ENCODE results near the gene RCSD1.

RCSD1 gene

GRCh38 chr1:167631386-167631935 is 1.4 kb downstream of the RCSD1 start:
- H3K36me3 ChIP-seq (ENCODE audit: low read length): no peaks in the 10 kb centered on the region
- no peaks in the 10 kb centered on the region for H4K20me1 ChIP-seq (ENCODE audit: low read depth, low read length)
- H3K9me2 ChIP-seq (replicated peaks; ENCODE audit: insufficient read depth, low read length): no peaks in the 10 kb centered on the region
- H3K4me3 ChIP-seq (ENCODE audit: insufficient read depth, low read length, poor library complexity, severe bottlenecking): peak overlapping the region; percentile 72
- peaks cover 65% of the 10 kb centered on the region for H3K79me2 ChIP-seq (ENCODE audit: insufficient read depth, low read length)
- no peaks in the 10 kb centered on the region for H3K9me3 ChIP-seq (ENCODE audit: insufficient read depth, low read length)
- peak overlapping the region; percentile 85 for H3K4me2 ChIP-seq (ENCODE audit: low read depth, low read length, poor library complexity, severe bottlenecking)
- peaks cover 25% of the 10 kb centered on the region for H3F3A ChIP-seq (ENCODE audit: insufficient read depth)
- H3K27ac ChIP-seq (ENCODE audit: low read depth, low read length): peak overlapping the region; percentile 97
- H3K27me3 ChIP-seq (ENCODE audit: low read length): no peaks in the 10 kb centered on the region
- H2AFZ ChIP-seq (ENCODE audit: low read depth, low read length, severe bottlenecking): no peak overlapping the region
- H3K9ac ChIP-seq (ENCODE audit: low read length): peak overlapping the region; percentile 94
- TF ChIP-seq CTCF (IDR thresholded peaks at IDR 0.05; ENCODE audit: insufficient read depth, low read length, poor library complexity, severe bottlenecking) (no peak), EZH2phosphoT487 (conservative IDR thresholded peaks at IDR 0.05; ENCODE audit: low read length) (no peak)

GRCh38 chr1:167631936-167632614 is 2.0 kb downstream of the RCSD1 start:
- Histone ChIP-seq H3K79me2 (ENCODE audit: insufficient read depth, low read length) (peaks cover 69% of the 10 kb centered on the region), H3K4me3 (ENCODE audit: insufficient read depth, low read length, poor library complexity, severe bottlenecking) (peak overlapping the region; percentile 72), H3K9me2 (replicated peaks; ENCODE audit: insufficient read depth, low read length) (no peaks in the 10 kb centered on the region), H2AFZ (ENCODE audit: low read depth, low read length, severe bottlenecking) (no peak overlapping the region), H3K27ac (ENCODE audit: low read depth, low read length) (peak overlapping the region; percentile 97), H3K36me3 (ENCODE audit: low read length) (no peaks in the 10 kb centered on the region), H3K9ac (ENCODE audit: low read length) (peak overlapping the region; percentile 94), H3K4me2 (ENCODE audit: low read depth, low read length, poor library complexity, severe bottlenecking) (peak overlapping the region; percentile 85), H4K20me1 (ENCODE audit: low read depth, low read length) (no peaks in the 10 kb centered on the region), H3K27me3 (ENCODE audit: low read length) (no peaks in the 10 kb centered on the region), H3F3A (ENCODE audit: insufficient read depth) (peaks cover 22% of the 10 kb centered on the region), H3K9me3 (ENCODE audit: insufficient read depth, low read length) (no peaks in the 10 kb centered on the region)
- TF ChIP-seq CTCF (IDR thresholded peaks at IDR 0.05; ENCODE audit: insufficient read depth, low read length, poor library complexity, severe bottlenecking) (no peak), EZH2phosphoT487 (conservative IDR thresholded peaks at IDR 0.05; ENCODE audit: low read length) (no peak)

- H3K27me3 ChIP-seq (ENCODE audit: low read length): no peaks in the 10 kb centered on the region
- no peaks in the 10 kb centered on the region for H3K9me3 ChIP-seq (ENCODE audit: insufficient read depth, low read length)
- TF ChIP-seq CTCF (IDR thresholded peaks at IDR 0.05; ENCODE audit: insufficient read depth, low read length, poor library complexity, severe bottlenecking): no peak
- TF ChIP-seq EZH2phosphoT487 (conservative IDR thresholded peaks at IDR 0.05; ENCODE audit: low read length): no peak
- H3K36me3 ChIP-seq (ENCODE audit: low read length): no peaks in the 10 kb centered on the region
- H3K4me2 ChIP-seq (ENCODE audit: low read depth, low read length, poor library complexity, severe bottlenecking): peak overlapping the region; percentile 85
- H3K27ac ChIP-seq (ENCODE audit: low read depth, low read length): peak overlapping the region; percentile 97
- H3K79me2 ChIP-seq (ENCODE audit: insufficient read depth, low read length): peaks cover 69% of the 10 kb centered on the region
- no peaks in the 10 kb centered on the region for H4K20me1 ChIP-seq (ENCODE audit: low read depth, low read length)
- H3K4me3 ChIP-seq (ENCODE audit: insufficient read depth, low read length, poor library complexity, severe bottlenecking): no peak overlapping the region
- peaks cover 11% of the 10 kb centered on the region for H3F3A ChIP-seq (ENCODE audit: insufficient read depth)
- H3K9me2 ChIP-seq (replicated peaks; ENCODE audit: insufficient read depth, low read length): no peaks in the 10 kb centered on the region
- no peak overlapping the region for H2AFZ ChIP-seq (ENCODE audit: low read depth, low read length, severe bottlenecking)
- H3K9ac ChIP-seq (ENCODE audit: low read length): no peak overlapping the region
Observed at GRCh38 chr1:167633258-167633944, 3.4 kb downstream of the RCSD1 start.
